SH-SY5Y (cell line): Measurements from ENCODE around the gene CCDC68.

Source experiments
- GATA2 ChIP-seq: IDR thresholded peaks from 2 replicates; pipeline ENCODE4 v1.6.1; 2011; ENCODE audit warnings: mild to moderate bottlenecking, low read depth, low read length
- GATA3 ChIP-seq: IDR thresholded peaks from 2 replicates; pipeline ENCODE4 v1.6.1; 2011; ENCODE audit warnings: low read depth, mild to moderate bottlenecking, low read length, moderate library complexity

Gene CCDC68

GRCh38 chr18:54916507-54916906, 42.8 kb downstream of the CCDC68 start:
- no peak for TF ChIP-seq GATA2
- TF ChIP-seq GATA3, result no peak

- TF ChIP-seq GATA2 (no peak), GATA3 (no peak)
These were observed 44.4 kb downstream of the CCDC68 start for GRCh38 chr18:54914816-54915215.

- no peak for TF ChIP-seq GATA2
These were observed 47.7 kb downstream of the CCDC68 start for GRCh38 chr18:54911551-54911950.

- TF ChIP-seq GATA2, result no peak
- no peak for TF ChIP-seq GATA3
These were observed 48.9 kb downstream of the CCDC68 start for GRCh38 chr18:54910161-54910919.

- TF ChIP-seq GATA2 (no peak), GATA3 (no peak)
These were observed 49.7 kb downstream of the CCDC68 start for GRCh38 chr18:54909538-54909937.

GRCh38 chr18:54906331-54907185, 52.7 kb downstream of the CCDC68 start:
- no peak for TF ChIP-seq GATA2
- TF ChIP-seq GATA3, result no peak

GRCh38 chr18:54905629-54906028, 53.6 kb downstream of the CCDC68 start:
- TF ChIP-seq GATA2 (no peak), GATA3 (no peak)

GRCh38 chr18:54904581-54904980, 54.7 kb downstream of the CCDC68 start:
- TF ChIP-seq GATA3, result no peak
- no peak for TF ChIP-seq GATA2

- TF ChIP-seq GATA2, result no peak
- TF ChIP-seq GATA3, result no peak
These were observed 59.0 kb downstream of the CCDC68 start for GRCh38 chr18:54900290-54900689.

- no peak for TF ChIP-seq GATA2
- TF ChIP-seq GATA3, result no peak
These were observed 59.8 kb downstream of the CCDC68 start for GRCh38 chr18:54899500-54899899.

GRCh38 chr18:54888933-54889332, 70.3 kb downstream of the CCDC68 start:
- no peak for TF ChIP-seq GATA2
- TF ChIP-seq GATA3, result no peak

- no peak for TF ChIP-seq GATA2
- no peak for TF ChIP-seq GATA3
These were observed 70.9 kb downstream of the CCDC68 start for GRCh38 chr18:54888378-54888777.

GRCh38 chr18:54883816-54884604, 75.3 kb downstream of the CCDC68 start:
- TF ChIP-seq GATA3 (no peak), GATA2 (no peak)

GRCh38 chr18:54882318-54882717, 76.9 kb downstream of the CCDC68 start:
- no peak for TF ChIP-seq GATA2
- TF ChIP-seq GATA3, result no peak
